CD1c-positive myeloid dendritic cell (primary cell): Measurements from ENCODE around the gene INTS3.

Experiments used
- DNase-seq: peaks from one replicate; pipeline ENCODE4 v3.0.0-alpha.2; 2016; ENCODE audit errors: extremely low spot score

Gene INTS3

GRCh38 chr1:153796786-153797659, 69.2 kb downstream of the INTS3 start:
- peak; percentile 79 for DNase-seq

- DNase-seq: no peak
These were observed 70.6 kb downstream of the INTS3 start for GRCh38 chr1:153798468-153798780.

GRCh38 chr1:153799016-153799415, 71.2 kb downstream of the INTS3 start:
- DNase-seq: no peak

- no peak for DNase-seq
These were observed 72.0 kb downstream of the INTS3 start for GRCh38 chr1:153799566-153800465.

- DNase-seq: no peak
These were observed 72.7 kb downstream of the INTS3 start for GRCh38 chr1:153800516-153800915.

DNA sequence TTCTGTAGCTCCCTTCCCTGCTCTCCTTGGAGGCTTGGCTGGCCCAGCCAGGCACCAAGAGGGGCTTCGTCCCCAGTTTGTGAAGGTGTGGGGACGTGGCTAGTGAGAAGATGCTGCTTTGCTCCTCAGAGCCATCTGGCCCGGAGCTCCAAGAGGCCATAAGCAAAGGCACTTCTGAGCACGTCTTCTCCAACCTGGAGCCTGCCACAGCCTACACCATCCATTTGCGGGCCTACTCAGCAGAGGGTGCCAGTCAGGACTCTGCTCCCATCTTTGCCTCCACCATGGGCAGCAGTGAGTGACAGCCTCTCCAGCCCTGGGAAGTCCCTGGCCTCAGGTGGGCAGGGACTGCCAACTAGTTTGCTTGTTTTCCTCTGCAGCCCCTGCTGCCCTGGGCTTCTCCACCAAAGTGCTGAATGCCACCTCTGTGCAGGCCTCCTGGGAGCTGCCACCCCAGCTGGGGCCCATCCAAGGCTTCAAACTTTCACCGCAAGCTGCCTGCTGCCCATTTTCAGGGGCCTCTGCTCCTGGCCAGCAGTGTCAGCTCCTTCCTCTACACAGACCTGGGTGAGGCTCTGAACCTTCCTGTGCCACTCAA, 73.3 kb downstream of the INTS3 start:
- no peak for DNase-seq

- no peak for DNase-seq
These were observed 74.2 kb downstream of the INTS3 start for GRCh38 chr1:153801786-153802697.

DNA sequence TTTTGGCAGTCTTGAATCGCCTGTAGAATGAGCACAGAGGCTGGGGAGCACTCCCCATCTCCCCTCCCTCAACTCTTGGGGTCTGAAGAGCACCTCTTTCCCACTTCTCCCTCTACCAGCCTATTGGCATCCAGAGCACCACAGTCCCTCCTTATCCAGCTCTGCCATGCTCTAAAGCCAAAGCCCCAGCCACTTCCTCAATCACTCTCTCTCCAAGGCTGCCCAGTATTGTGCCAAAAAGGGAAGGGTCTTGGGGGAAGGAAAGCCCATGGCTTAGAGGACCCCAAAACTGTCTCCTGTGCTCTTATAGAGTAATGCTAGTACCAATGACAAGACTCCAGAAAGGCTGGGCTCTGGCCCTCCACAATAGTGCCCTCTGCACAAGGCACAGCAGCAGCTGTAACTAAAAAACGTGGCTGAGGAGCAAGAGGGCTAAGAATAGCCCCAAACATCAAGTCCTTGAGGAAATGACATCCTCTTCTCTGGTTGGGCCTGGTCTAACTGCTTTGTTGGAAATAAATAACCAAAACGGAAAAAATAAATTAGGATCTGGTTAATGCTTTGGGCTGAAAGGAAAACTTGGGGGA, 75.7 kb downstream of the INTS3 start:
- DNase-seq: peak; percentile 35

DNA sequence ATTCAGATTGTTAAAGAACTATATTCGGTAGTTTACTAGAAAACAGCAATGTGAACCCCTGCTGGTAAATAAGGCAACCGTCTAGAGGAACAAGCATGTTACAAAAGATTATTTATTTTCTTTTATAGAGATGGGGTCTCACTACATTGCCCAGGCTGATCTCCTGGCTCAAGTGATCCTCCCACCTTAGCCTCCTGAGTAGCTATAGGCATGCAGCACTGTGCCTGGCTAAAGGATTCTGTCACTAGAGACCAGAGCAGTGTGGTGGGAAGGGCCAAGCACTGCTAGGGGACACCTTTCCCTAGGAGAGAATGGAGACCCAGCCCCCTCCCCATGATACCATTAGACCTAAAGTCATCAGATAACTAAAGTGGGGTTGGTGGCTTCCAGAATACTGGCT, 76.3 kb downstream of the INTS3 start:
- DNase-seq: no peak

DNA sequence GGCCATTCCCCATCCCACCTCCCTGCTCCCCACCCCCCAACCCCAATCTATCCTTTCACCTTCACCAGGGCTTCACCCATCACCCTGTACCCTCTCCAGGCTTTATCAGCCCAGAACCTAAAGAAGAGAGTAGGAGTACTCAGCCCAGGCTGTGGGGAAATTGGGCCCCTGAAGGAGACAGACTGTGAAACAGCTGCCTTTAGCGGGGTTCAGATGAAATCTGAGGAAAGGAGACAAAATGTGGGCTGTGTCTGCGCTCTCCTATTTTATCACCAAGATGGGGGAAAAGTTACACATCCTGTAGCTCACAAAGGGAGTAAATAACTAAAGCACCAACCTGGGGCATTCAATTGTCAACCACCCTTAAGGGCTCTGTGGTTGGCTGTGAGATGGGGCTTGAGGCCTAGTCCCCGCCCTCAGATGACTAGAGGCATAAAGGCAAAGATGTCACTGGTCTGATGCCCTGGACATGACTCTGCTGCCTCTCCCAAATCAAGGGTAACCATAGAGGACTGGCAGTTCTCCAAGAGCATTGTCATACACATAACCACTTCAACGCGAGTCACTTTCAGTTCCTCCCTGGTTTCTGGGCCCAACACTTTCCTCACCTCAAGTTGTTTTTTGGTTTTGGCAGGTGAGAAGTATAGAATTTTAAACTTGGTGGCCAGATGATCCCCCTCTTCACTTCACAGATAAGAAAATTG, 77.3 kb downstream of the INTS3 start:
- DNase-seq: peak; percentile 95

- DNase-seq: peak; percentile 60
These were observed 78.3 kb downstream of the INTS3 start for GRCh38 chr1:153805886-153806719.

DNA sequence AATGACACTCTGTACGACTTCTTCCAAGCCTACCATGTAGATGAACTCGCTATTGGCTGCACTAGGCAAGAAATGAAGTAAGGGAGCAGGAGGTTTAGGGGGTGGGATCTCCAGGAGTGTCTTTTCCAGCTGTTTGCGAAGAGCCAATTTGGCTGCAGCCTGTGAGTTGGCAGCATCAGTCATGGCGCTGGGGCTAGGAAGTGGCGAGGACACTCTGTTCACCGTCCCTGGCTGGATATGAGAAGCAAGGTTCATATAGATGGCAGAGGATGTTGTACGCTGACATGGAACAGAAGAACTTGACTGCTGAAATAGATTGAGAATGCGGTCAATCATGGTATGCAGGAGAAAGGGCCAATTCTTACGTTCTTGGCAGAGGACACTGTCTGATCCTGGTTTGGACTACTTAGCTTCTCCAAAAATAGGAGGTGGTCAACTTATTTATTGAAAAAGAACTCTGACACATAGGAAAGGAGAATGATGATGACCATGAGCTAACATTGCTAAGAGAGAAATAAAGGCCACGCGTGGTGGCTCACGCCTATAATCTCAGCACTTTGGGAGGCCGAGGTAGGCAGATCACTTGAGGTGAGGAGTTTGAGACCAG, 88.5 kb downstream of the INTS3 start:
- no peak for DNase-seq

- no peak for DNase-seq
These were observed 91.0 kb downstream of the INTS3 start for GRCh38 chr1:153818876-153819275.
